COLO668 (cell line): ENCODE results near the gene KCNIP1.

ENCODE experiments used
- DNase-seq: peaks from one replicate; lab custom pipeline; 2025; ENCODE audit not compliant: unreplicated experiment; lab: John Stamatoyannopoulos, UW

The KCNIP1 gene

GRCh38 chr5:170639221-170639925 is 135.6 kb downstream of the KCNIP1 start:
- DNase-seq: no peak

DNA sequence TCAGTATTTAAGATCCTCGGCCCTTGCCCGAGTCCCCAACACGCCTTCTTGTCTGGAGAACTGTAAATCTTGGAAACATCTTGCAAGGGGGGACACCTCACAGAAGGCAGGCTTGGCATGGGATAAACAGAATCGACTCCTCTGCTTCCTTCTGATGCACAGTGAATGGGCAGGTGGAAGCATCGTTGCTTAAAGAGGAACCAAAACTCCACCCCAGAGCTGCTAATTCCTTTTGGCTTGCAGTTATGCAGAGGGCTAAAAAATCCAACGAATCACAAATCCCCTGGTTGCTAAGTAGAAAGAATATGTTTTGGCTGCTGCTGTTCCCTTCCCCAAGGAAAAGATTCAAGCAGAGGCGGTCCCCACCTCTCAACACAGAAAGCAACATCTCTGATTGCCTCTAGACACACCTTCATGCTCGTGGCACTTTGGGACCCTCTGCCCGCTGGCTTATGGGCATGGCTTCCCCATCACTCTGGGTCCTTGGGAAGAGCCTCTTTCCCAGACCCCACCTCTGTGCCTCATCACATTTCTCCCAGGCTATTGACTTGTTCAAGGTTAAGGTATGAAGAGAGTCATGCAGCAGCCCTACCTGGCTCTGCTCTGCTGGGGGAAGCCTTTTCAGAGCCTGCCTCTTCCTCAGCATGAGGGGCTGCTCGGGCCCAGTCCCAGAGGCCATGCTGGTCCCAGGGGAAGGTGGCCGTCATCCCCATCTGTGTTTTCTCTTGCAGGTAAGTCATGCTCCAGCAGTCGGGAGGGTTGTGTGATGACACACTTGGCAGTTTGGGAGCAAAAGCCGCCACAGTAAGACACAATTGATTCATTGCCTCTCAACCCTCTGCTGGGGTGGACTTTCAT is 137.1 kb downstream of the KCNIP1 start:
- no peak for DNase-seq

DNA sequence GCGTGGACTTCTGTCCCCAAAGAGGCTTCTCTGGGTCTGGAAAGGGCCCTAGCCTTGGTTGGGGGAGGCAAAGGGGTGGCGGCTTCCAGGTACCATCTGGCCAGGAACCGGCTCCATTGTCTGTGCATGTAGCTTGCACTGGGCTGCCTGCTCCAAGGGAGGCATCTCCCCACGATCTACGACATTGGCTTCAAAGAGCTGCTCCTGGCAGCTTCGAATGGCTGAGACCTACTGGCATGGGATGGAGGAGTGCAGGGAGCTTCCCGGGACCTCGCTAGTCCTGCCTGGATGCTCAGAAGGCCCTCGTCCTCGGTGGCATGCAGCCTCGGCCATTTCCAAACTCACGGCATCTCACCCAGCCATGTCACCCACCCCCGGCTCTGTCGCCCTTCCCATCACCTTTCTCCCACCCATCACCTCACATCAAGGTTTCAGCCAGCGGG is 137.8 kb downstream of the KCNIP1 start:
- DNase-seq: no peak

- DNase-seq: no peak
Measured at GRCh38 chr5:170642066-170642735, 138.4 kb downstream of the KCNIP1 start.

DNA sequence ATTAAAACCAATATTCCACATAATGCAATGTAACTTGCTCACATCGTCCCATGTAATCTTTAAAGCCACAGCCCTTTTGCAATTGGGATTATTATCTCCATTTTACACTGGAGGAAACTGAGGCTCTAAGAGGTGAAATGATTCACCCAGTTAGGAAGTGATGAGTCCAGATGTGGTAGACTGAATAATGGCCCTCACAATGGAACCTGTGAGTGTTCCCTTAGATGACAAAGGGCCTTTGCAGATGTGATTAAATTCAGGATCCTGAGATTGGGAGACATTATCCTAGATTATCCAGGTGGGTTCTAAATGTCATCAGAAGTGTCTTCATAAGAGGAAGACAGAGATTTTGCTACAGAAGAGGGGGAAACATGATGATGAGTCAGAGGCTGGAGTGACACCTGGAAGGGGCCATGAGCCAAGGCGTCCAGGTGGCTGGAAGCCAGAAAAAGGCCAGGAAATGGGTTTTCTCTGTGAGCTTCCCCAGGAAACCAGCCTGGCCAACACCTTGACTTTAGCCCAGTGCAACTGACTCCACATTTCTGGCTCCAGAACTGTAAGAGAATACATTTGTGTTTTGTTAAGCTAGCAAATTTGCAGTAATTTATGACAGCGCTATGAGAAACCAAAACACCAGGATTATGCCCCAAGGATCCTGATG is 139.1 kb downstream of the KCNIP1 start:
- no peak for DNase-seq

- no peak for DNase-seq
Measured at GRCh38 chr5:170643591-170643990, 139.8 kb downstream of the KCNIP1 start.

- no peak for DNase-seq
Measured at GRCh38 chr5:170644501-170644900, 140.7 kb downstream of the KCNIP1 start.

DNA sequence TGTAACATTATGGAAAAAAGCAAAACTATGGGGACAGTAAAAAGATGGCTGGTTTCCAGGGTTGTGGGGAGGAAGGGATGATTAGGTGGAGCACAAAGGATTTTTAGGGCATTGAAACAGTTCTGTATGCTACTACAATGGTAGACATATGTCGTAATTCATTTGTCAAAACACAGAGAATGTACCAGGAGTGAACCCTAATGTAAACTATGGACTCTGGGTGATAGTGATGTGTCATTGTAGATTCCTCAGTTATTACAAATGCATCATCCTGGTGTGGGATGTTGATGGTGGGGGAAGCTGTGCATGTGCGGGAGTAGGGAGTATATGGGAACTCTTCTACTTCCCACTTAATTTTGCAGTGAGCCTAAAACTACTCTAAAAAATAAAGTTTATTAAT is 144.7 kb downstream of the KCNIP1 start:
- DNase-seq: no peak

DNA sequence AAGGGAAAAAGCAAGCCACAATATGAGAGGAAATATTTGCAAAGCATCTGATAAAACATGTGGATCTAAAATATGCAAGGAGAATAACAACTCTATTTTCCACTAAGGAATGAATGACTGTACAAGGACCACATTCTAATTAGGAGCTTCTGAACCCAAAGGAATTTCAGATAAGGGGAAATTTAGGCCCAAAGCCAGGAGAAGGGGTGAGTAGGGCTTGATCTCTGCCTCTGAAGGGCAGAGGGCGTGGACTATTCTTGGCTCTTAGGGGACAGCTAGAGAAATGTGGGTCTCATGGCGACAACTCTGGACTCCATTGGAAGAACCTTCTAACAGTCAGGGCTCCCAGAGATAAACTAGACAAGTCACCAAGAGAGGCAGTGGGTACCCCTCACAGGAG is 147.0 kb downstream of the KCNIP1 start:
- no peak for DNase-seq

GRCh38 chr5:170651604-170652277 is 147.9 kb downstream of the KCNIP1 start:
- no peak for DNase-seq

DNA sequence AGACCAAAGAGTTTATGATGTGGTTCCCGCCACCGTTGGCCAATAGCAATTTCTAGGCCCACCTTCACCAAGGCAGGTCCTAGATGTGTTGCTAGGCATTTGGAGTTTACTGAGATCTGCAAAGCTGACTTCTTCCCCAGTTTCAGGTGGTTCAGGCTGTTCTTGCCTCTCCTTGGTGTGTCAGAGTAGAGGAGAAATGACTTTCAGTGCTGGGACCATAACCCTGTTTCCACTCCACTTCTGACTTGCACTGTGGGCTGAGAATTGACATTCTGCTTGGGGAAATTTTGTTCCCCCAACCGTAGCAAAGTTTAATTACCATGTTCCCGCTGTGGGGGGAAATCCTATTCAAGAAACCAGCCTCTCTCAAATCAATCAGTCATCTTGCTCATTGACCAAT is 151.7 kb downstream of the KCNIP1 start:
- DNase-seq: no peak

DNA sequence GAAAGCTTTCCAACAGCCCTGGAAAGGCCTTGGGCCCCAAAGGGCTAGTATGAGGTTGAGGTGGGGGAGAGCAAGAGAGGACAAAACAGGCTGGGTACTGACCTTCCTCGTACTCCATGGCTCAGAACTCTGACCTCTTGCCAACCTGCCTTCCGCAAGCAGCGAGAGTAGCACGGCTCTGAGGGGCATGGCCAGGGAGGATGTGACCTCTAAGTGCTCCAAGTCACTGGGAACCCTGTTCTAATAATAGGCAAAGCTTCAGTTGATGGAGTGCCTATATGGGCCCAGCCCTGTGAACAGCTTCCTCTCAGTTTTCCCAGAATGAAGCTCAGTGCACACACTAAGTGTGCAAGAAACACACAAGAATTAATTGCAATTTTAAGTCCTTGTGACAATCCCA is 152.1 kb downstream of the KCNIP1 start:
- DNase-seq: no peak

- DNase-seq: no peak
Measured at GRCh38 chr5:170656346-170656745, 152.5 kb downstream of the KCNIP1 start.

DNA sequence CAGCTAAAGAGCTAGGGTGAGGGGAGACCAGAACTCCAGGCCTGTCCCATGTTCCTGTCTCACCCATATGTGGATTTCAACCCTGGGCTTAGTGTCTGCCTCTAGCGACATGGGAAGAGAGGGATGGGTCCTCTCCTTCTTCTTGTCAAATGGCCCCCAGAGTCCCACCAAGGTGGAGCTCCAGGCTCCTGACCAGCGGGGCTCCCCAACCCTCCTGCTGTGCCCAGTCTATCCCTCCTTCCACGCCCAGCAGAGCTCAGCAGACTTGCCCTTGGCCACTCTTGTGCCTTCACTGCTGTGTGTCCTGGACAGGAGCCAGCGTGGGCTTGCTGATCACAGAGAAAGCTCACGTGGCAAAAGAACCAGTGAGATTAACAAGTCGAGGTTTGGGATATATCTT is 156.7 kb downstream of the KCNIP1 start:
- no peak for DNase-seq

DNA sequence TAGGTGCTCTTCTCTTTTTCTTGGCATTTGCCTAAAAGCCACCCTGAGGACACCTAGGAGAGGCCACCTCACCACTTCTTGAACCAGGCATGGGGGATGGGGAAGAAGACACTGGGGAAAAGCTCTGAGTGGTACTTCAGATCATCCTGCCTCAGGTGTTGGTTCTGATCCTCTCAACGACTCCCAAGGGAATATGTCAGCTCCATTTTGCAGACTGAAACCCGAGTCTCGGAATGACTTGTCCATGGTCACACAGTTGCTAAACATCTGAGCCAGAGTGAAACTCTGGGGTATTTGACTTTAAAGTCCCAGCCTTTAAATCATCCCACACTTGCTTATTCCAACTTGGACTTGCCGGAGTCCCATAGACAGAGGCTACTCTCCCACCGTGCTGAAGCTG is 159.1 kb downstream of the KCNIP1 start:
- DNase-seq: no peak

- DNase-seq: no peak
Measured at GRCh38 chr5:170678811-170679210, 175.0 kb downstream of the KCNIP1 start.

- DNase-seq: no peak
Measured at GRCh38 chr5:170681013-170681433, 177.2 kb downstream of the KCNIP1 start.

DNA sequence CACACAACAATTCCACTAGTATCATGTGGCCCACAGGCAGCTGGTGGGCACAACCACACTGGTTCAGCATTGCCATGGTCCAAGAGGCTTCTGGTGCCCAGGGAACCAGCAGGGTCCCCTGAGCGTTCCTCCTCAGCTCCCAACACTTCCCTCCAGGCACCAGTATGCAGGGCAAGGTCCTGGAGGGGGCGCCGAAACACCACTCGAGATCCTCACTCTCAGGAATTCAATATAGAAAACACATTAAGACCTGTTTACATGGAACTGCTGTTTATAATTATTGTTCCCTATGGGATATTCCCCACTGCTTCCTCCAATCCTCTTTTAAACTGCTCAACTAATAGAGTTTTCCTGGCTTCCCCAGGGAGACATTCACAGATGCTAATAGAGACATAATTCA is 187.8 kb downstream of the KCNIP1 start:
- no peak for DNase-seq

GRCh38 chr5:170693701-170694100 is 189.9 kb downstream of the KCNIP1 start:
- no peak for DNase-seq

DNA sequence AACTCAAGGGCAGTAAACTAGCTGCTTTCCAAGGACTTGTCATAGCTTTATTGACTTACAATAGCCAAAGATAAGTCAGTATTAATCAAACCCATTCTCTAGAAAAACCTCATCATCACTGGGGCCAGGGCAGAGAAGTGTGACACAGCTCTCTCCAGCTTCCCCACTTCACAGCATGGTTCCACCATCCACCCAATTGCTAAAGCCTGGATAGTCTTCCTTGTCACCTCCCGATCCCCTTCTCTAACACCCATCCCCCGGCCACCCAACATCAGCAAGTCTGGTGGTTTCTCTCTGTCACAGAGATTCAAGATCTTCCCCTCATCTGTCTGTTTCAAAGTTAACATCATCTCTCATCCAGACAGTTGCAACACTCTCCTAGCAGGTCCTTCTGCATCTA is 191.1 kb downstream of the KCNIP1 start:
- no peak for DNase-seq

DNA sequence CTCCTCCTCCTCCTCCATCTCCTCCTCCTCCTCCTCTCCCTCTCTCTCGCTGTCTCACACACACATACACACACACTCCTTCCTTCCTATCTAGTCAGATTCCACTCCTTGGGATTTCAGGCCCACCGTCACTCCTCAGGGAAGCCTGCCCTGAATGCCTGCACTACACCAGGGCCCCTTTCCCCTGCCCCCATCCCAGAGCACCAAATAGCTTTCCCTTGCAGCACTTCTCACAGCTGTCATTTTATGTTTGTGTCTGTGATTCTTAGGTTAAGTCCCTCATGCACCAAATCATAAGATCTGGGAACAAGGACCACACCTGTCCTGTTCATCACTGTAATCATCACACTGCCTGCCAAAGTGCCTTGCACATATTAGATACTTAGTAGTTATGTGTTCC is 193.2 kb downstream of the KCNIP1 start:
- no peak for DNase-seq
